Suprapubic skin (tissue), 4 donors: ENCODE results near the gene IKZF4. TPM values are rescaled to one million over a fixed set of nuclear protein-coding genes. Genes with fewer than 3 reads are reported as not detected.
A peak's percentile ranks its signal among the peaks of the same experiment; 100 is the strongest.

Experiments
- DNase-seq, 2 donors: peaks; one replicate each; pipeline ENCODE4 v3.0.0-alpha.2; 2019; ENCODE audit warnings: low spot score in 2 of 2
- H3K27ac ChIP-seq: fragments of 200-600 bp; sonication (generic); one replicate; pipeline ENCODE4 v1.5.1; 2019
- H3K27me3 ChIP-seq: fragments of 200-600 bp; sonication (generic); one replicate; pipeline ENCODE4 v1.5.1; 2019
- H3K36me3 ChIP-seq: fragments of 200-600 bp; sonication (generic); one replicate; pipeline ENCODE4 v1.5.1; 2019
- H3K4me1 ChIP-seq: fragments of 200-600 bp; sonication (generic); one replicate; pipeline ENCODE4 v1.5.1; 2019
- H3K4me3 ChIP-seq: fragments of 200-600 bp; sonication (generic); one replicate; pipeline ENCODE4 v1.5.1; 2019; ENCODE audit warnings: mild to moderate bottlenecking
- H3K9me3 ChIP-seq: fragments of 200-600 bp; sonication (generic); one replicate; pipeline ENCODE4 v1.5.1; 2019
- CTCF ChIP-seq, 2 donors: fragments of 200-600 bp in 1 of 2; fragments of 450-650 bp in 1 of 2; sonication (generic) in 1 of 2; IDR thresholded peaks; one replicate each; pipeline ENCODE4 v1.5.1; 2016 to 2019; ENCODE audit warnings: antibody characterized with exemption in 2 of 2, mild to moderate bottlenecking in 1 of 2, moderate library complexity in 1 of 2
- EP300 ChIP-seq: sonication (generic); formaldehyde crosslinking; IDR thresholded peaks from one replicate; pipeline ENCODE4 v1.6.1; 2017; ENCODE audit warnings: antibody characterized with exemption
- POLR2A ChIP-seq, 2 donors: fragments of 450-650 bp; IDR thresholded peaks; one replicate each; pipeline ENCODE4 v1.6.1; 2017; ENCODE audit warnings: antibody characterized with exemption in 2 of 2, mild to moderate bottlenecking in 2 of 2, moderate library complexity in 2 of 2
- POLR2AphosphoS5 ChIP-seq, 3 donors: sonication (generic); formaldehyde crosslinking; IDR thresholded peaks; one replicate each; pipeline ENCODE4 v1.6.1; 2017; ENCODE audit warnings: antibody characterized with exemption in 3 of 3
- WGBS: methylation state at CpG from one replicate; pipeline ENCODE4 v1.1.5; 2018; 5-methylcytosine and 5-hydroxymethylcytosine counted together
- total RNA-seq, 4 donors: library from RNA; depleted of rRNA; stranded (reverse); fragments of >200 nt; gene quantifications; one replicate each; pipeline ENCODE4 v1.1.0, GENCODE V29; 2016

IKZF4 gene
- total RNA-seq, 4 donors from 2014 or later = 3.2 to 10.5 (median 3.8) TPM

GRCh38 chr12:56079723-56080555 is 59.1 kb downstream of the IKZF4 start, which contains the start of gene ERBB3:
Gene ERBB3 (plus strand): TSS chr12:56080165. CDS start chr12:56080301, 136 bp downstream.
- DNase-seq = peak; percentile 87 to 90
- Histone ChIP-seq H3K27ac (peak within 1 kb of the TSS; percentile 95), H3K4me1 (peaks cover 31% of the 10 kb centered on the region), H3K9me3 (no peaks in the 10 kb centered on the region), H3K27me3 (no peaks in the 10 kb centered on the region), H3K4me3 (peak within 1 kb of the TSS; percentile 79), H3K36me3 (peaks cover under 1% of the 10 kb centered on the region)
- TF ChIP-seq POLR2A (IDR thresholded peaks at IDR 0.05) (peak in 1 of 2 donors; percentile 44), POLR2AphosphoS5 (IDR thresholded peaks at IDR 0.05) (peak in 2 of 3 donors; percentile 48 to 55), EP300 (no peak), CTCF (IDR thresholded peaks at IDR 0.05) (peak in 1 of 2 donors; percentile 14)
- under 1% methylated on average over 37 of the region's 59 CpGs for WGBS

GRCh38 chr12:56080556-56081138 is 59.8 kb downstream of the IKZF4 start:
- TF ChIP-seq POLR2A (IDR thresholded peaks at IDR 0.05) (no peak), CTCF (IDR thresholded peaks at IDR 0.05) (no peak), EP300 (no peak), POLR2AphosphoS5 (IDR thresholded peaks at IDR 0.05) (no peak)
- no peak for DNase-seq
- Histone ChIP-seq H3K27ac (peak overlapping the region; percentile 95), H3K36me3 (peaks cover 4% of the 10 kb centered on the region), H3K4me3 (peak overlapping the region; percentile 79), H3K4me1 (peaks cover 31% of the 10 kb centered on the region), H3K9me3 (no peaks in the 10 kb centered on the region), H3K27me3 (no peaks in the 10 kb centered on the region)
- 17% methylated on average over 12 of the region's 20 CpGs for WGBS

GRCh38 chr12:56081393-56082347 is 60.8 kb downstream of the IKZF4 start:
- H3K9me3 ChIP-seq = no peaks in the 10 kb centered on the region
- DNase-seq = no peak
- peaks cover 4% of the 10 kb centered on the region for H3K36me3 ChIP-seq
- peaks cover 35% of the 10 kb centered on the region for H3K4me1 ChIP-seq
- H3K27me3 ChIP-seq = no peaks in the 10 kb centered on the region
- no peak for TF ChIP-seq POLR2AphosphoS5 (IDR thresholded peaks at IDR 0.05)
- no peak for TF ChIP-seq POLR2A (IDR thresholded peaks at IDR 0.05)
- no peak for TF ChIP-seq CTCF (IDR thresholded peaks at IDR 0.05)
- no peak for TF ChIP-seq EP300
- WGBS = 49% methylated on average over 6 of the region's 6 CpGs
- H3K4me3 ChIP-seq = peak overlapping the region; percentile 79
- H3K27ac ChIP-seq = peak overlapping the region; percentile 95

- Histone ChIP-seq H3K27ac (peak overlapping the region; percentile 95), H3K4me1 (peaks cover 42% of the 10 kb centered on the region), H3K4me3 (peak overlapping the region; percentile 79), H3K36me3 (peaks cover 4% of the 10 kb centered on the region), H3K27me3 (no peaks in the 10 kb centered on the region), H3K9me3 (no peaks in the 10 kb centered on the region)
- TF ChIP-seq POLR2AphosphoS5 (IDR thresholded peaks at IDR 0.05) = no peak
- TF ChIP-seq POLR2A (IDR thresholded peaks at IDR 0.05) = no peak
- TF ChIP-seq CTCF (IDR thresholded peaks at IDR 0.05) = no peak
- no peak for TF ChIP-seq EP300
- WGBS = 95% methylated on average over 2 of the region's 2 CpGs
- DNase-seq = no peak
Observed at GRCh38 chr12:56082382-56082781, 61.5 kb downstream of the IKZF4 start.
